SK-N-SH (cell line): Measurements from ENCODE around the gene IGF1R.

Source experiments
- CTCF ChIP-seq: fragments of 200-600 bp; sonication (generic); IDR thresholded peaks from 2 replicates; pipeline ENCODE4 v1.6.1; 2017; ENCODE audit warnings: antibody characterized with exemption, mild to moderate bottlenecking, moderate library complexity
- ELF1 ChIP-seq: IDR thresholded peaks from 2 replicates; pipeline ENCODE4 v1.4.0; 2012
- EZH2phosphoT487 ChIP-seq: fragments of 200-600 bp; sonication (generic); IDR thresholded peaks from 2 replicates; pipeline ENCODE4 v1.6.1; 2017; ENCODE audit warnings: low read depth, mixed run types, mild to moderate bottlenecking, antibody characterized with exemption, moderate library complexity, borderline replicate concordance
- MAX ChIP-seq: IDR thresholded peaks from 2 replicates; pipeline ENCODE4 v1.4.0; 2012; ENCODE audit warnings: low read depth
- POLR2AphosphoS5 ChIP-seq: IDR thresholded peaks from 2 replicates; pipeline ENCODE4 v1.6.1; 2012; ENCODE audit warnings: low read depth, low read length
- RFX5 ChIP-seq: IDR thresholded peaks from 2 replicates; pipeline ENCODE4 v1.6.1; 2012; ENCODE audit warnings: mild to moderate bottlenecking, improper control_type of control experiment, low read length
- SIN3A ChIP-seq: IDR thresholded peaks from 2 replicates; pipeline ENCODE4 v1.6.1; 2012; ENCODE audit warnings: low read depth, mild to moderate bottlenecking, low read length, moderate library complexity, borderline replicate concordance
- TAF1 ChIP-seq: IDR thresholded peaks from 2 replicates; pipeline ENCODE4 v1.6.1; 2012; ENCODE audit warnings: low read depth, mild to moderate bottlenecking, low read length, moderate library complexity, borderline replicate concordance
- TCF12 ChIP-seq: IDR thresholded peaks from 2 replicates; pipeline ENCODE4 v1.4.0; 2012
- TEAD4 ChIP-seq: IDR thresholded peaks from 2 replicates; pipeline ENCODE4 v1.4.0; 2012; ENCODE audit warnings: mild to moderate bottlenecking, borderline replicate concordance; ENCODE audit not compliant: insufficient read depth
- USF2 ChIP-seq: fragments of 150-350 bp; IDR thresholded peaks from 2 replicates; pipeline ENCODE4 v1.6.1; 2017; ENCODE audit warnings: antibody characterized with exemption, low read length, low read depth, borderline replicate concordance
- YY1 ChIP-seq: IDR thresholded peaks from 2 replicates; pipeline ENCODE4 v1.4.0; 2012; ENCODE audit warnings: low read depth, mild to moderate bottlenecking

DNA sequence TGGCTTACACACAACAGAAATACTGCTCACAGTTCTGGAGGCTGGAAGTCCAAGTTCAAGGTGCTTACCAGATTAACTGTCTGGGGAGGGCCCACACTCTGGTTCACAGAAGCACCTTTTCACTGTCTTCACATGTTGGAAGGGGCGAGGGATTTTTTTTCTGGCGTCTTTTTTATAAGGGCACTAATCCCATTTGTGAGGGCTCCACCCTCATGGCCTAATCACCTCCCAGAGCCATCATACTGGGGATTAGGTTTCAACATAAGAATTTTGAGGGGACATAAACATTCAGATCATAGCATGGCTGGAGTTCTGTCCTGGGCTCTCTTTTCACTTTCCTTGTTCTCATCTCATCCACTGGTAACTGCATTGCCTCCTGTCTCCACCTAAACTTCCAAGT is 63.5 kb downstream of the IGF1R start:
- no peak for TF ChIP-seq ELF1
- TF ChIP-seq CTCF, result no peak
- TF ChIP-seq MAX, result no peak
- TF ChIP-seq YY1, result no peak
- TF ChIP-seq POLR2AphosphoS5, result no peak
- TF ChIP-seq TCF12, result no peak
- TF ChIP-seq EZH2phosphoT487, result no peak
- no peak for TF ChIP-seq RFX5
- no peak for TF ChIP-seq TAF1
- no peak for TF ChIP-seq TEAD4
- no peak for TF ChIP-seq SIN3A
- TF ChIP-seq USF2, result no peak
